ENCODE results near the gene ZNF302. TPM values are rescaled to one million over a fixed set of nuclear protein-coding genes. Genes with fewer than 3 reads are reported as not detected.

ZNF302 gene
- total and polyA plus RNA-seq, 2 experiments from 2014 or later, result 16.6 to 27.4 TPM

DNA sequence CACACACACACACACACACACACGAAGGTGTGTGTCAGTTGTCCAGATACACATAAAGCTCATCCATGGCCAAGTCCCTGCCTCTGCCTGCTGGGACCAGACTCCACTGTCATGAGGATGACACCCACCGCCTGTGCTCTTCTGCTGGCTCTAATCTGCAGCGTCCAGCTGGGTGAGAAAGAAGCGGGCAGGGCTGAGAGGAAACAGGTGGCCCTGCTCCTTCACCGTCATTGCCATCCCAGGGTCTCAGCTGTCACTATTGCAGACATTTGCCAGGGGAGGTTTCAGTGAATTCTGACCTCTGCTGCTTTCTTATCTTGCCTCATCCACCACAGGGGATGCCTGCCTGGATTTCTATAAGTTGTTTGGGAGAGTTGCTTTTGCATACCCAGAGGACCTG, 31.9 kb upstream of the ZNF302 start (continued):
- TF ChIP-seq ZNF462 (CRISPR knock-in tag; IDR thresholded peaks at IDR 0.05) (no peak), ZNF114 (CRISPR knock-in tag; IDR thresholded peaks at IDR 0.05) (no peak)

- H3F3A ChIP-seq (replicated peaks; ENCODE audit: low read depth), result no peaks in the 10 kb centered on the region
- TF ChIP-seq, protein P1, sequence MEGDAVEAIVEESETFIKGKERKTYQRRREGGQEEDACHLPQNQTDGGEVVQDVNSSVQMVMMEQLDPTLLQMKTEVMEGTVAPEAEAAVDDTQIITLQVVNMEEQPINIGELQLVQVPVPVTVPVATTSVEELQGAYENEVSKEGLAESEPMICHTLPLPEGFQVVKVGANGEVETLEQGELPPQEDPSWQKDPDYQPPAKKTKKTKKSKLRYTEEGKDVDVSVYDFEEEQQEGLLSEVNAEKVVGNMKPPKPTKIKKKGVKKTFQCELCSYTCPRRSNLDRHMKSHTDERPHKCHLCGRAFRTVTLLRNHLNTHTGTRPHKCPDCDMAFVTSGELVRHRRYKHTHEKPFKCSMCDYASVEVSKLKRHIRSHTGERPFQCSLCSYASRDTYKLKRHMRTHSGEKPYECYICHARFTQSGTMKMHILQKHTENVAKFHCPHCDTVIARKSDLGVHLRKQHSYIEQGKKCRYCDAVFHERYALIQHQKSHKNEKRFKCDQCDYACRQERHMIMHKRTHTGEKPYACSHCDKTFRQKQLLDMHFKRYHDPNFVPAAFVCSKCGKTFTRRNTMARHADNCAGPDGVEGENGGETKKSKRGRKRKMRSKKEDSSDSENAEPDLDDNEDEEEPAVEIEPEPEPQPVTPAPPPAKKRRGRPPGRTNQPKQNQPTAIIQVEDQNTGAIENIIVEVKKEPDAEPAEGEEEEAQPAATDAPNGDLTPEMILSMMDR (conservative IDR thresholded peaks at IDR 0.05; ENCODE audit: low read depth in 2 of 2), result no peak
- TF ChIP-seq STAT1 (IDR thresholded peaks at IDR 0.05; ENCODE audit: unreplicated experiment) (no peak), ZNF462 (CRISPR knock-in tag; IDR thresholded peaks at IDR 0.05) (no peak), JUNB (IDR thresholded peaks at IDR 0.05; ENCODE audit: unreplicated experiment) (no peak), ETS1 (IDR thresholded peaks at IDR 0.05) (no peak)
Measured at GRCh38 chr19:34649886-34650543, 27.5 kb upstream of the ZNF302 start.

More at GRCh38 chr19:34649886-34650543, 27.5 kb upstream of the ZNF302 start:
- Histone ChIP-seq H2AFZ (no peak overlapping the region), H3K27ac (ENCODE audit: low read depth) (no peak overlapping the region), H3K4me1 (ENCODE audit: insufficient read depth) (no peaks in the 10 kb centered on the region), H3K4me3 (no peak overlapping the region), H3K4me2 (no peak overlapping the region), H3K36me3 (ENCODE audit: insufficient read depth) (no peaks in the 10 kb centered on the region), H3K9me2 (ENCODE audit: insufficient read depth) (no peaks in the 10 kb centered on the region), H3K79me2 (replicated peaks; ENCODE audit: insufficient read depth) (no peaks in the 10 kb centered on the region), H4K20me1 (replicated peaks; ENCODE audit: insufficient read depth) (no peaks in the 10 kb centered on the region), H3K27me3 (ENCODE audit: insufficient read depth) (no peaks in the 10 kb centered on the region)
- Mint-ChIP-seq H3K27me3 (ENCODE audit: insufficient read depth, low read depth, poor library complexity) (peaks cover 2% of the 10 kb centered on the region), H3K9me3 (peaks cover 46% of the 10 kb centered on the region), H3K36me3 (ENCODE audit: low read depth) (no peaks in the 10 kb centered on the region), H3K4me3 (no peak overlapping the region), H3K27ac (no peak overlapping the region), H3K4me1 (no peaks in the 10 kb centered on the region)
- ATAC-seq (no peak), DNase-seq (ENCODE audit: low spot score) (no peak)
